Activated CD4-positive, alpha-beta T cell treated with anti-CD3 and anti-CD28 coated beads, Interleukin-2, amount 50 U/mL, for 1 hour (primary cell): ENCODE results near the gene STX18.
"Not testable (repeated sequence)": the region's sequence is repeated elsewhere in the genome, so short reads cannot be mapped to it uniquely, and the experiment has no call there.

Source experiments
- DNase-seq: peaks from one replicate; pipeline ENCODE4 v3.0.0-alpha.2; 2020

Gene STX18

GRCh38 chr4:4552042-4552441 lies 10.2 kb upstream of the STX18 start:
- not testable (repeated sequence) for DNase-seq

DNA sequence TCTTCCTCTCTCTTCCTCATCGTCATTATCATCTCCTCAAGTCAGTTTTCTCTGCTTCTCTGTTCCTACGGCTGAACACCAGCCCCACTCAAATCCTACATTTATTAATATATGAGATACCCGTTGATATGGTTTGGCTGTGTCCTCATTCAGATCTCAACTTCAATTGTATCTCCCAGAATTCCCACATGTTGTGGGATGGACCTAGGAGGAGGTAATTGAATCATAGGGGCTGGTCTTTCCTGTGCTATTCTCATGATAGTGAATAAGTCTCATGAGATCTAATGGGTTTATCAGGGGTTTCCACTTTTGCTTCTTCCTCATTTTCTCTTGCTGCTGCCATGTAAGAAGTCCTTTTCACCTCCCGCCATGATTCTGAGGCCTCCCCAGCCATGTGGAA lies 8.3 kb upstream of the STX18 start:
- not testable (repeated sequence) for DNase-seq

GRCh38 chr4:4549534-4549933 lies 7.7 kb upstream of the STX18 start:
- DNase-seq, result no peak

- DNase-seq, result no peak
Measured at GRCh38 chr4:4542774-4543485, 1.1 kb upstream of the STX18 start.

GRCh38 chr4:4541040-4541631 lies 712 bp downstream of the STX18 start:
- DNase-seq, result peak; percentile 8

GRCh38 chr4:4539481-4539880 lies 2.4 kb downstream of the STX18 start:
- DNase-seq, result no peak

- DNase-seq, result no peak
Measured at GRCh38 chr4:4535590-4535989, 6.3 kb downstream of the STX18 start.

DNA sequence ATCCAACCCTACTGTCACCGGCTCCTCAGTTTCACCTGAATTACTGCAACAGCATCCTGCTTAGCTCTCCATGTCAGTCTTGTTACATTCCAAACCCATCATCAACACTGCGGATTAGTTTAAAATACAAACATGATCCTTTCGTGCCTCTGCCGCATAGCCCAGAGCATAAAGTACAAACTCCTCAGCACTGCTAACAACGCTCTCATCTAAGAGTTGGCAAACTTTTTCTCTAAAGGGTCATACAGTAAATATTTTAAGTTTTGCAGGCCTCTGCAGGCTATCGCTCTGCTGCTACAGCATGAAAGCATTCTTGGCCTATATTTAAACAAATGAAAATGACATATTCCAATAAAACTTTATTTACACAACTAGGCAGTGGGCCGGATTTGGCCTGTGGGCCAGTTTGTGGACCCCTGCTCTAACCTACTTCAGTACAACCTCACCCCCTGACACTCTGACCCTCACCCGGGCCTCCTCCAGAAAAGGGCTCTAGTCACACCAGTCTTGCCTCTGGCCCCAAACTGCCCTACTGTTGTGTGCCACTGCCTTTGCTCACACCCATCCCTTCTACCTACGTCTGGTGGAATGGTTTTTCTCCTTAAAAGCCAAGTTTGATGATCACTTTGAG lies 7.2 kb downstream of the STX18 start:
- DNase-seq, result no peak

DNA sequence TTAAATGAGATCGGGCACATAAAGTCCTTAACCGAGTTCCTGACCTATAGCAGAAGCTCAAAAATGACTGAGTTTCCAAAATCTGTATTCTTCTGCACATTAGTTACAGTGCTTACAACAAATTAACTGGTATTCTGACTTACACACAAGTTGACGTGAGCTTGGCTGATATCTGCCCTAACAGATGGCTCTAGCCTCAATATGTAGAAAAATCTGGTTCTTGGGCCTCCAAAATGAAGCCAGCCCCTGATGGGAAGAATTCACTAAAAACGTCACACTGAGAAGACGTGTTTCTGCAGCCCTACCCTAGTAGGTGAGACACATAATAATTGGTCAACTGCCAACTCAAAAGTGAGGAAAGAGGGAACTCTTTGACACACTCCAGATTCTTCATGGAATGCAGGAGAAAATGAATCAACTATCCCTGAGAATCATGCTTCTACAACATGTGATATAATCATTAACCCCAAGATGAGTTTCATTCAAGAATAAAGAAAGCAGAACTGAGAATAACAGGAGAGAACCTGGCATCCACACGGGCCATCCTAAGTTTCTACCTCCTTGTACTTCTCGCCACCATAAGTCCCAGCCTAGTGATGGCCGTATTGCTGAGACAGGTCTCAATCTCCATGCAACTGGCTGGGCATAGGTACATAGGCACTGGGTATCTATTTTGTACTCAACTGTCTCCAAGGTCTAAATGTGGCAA lies 8.2 kb downstream of the STX18 start:
- DNase-seq, result no peak

DNA sequence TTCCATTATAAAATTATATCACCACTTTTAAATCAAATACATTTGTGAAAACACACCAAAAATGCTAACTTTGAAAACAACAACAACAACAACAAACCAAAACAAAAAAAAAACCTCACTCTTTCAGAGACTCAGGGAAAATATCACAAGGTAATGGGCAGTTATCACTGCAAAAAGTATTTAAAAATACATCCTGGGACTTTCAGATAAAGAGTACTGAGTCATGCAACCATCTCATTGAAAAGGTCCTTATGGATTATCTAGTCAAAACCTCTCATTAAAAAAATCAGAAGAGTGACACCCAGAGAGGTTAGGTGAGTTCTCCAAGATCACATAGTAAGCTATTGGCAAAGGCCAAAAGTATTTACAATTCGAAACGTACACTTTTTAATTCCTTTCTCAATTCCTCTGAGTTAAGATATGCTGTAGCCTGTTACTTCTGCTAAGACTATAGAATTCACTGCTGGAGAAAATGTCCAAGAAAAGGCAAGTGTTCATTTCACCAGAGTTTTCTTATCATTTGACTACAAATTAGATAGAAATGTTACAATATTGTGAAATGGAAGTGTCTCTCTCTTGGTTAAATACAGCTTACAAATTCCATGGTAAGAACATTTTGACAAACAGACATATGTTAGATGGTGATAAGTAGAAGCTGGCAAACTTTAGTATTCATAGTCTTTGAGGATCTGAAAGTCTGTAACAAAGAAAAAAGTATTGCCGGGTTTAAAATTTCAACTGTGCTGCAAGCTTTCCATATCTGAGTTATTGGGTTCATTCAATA lies 9.3 kb downstream of the STX18 start:
- DNase-seq, result no peak

GRCh38 chr4:4529392-4529791 lies 12.5 kb downstream of the STX18 start:
- DNase-seq, result no peak

DNA sequence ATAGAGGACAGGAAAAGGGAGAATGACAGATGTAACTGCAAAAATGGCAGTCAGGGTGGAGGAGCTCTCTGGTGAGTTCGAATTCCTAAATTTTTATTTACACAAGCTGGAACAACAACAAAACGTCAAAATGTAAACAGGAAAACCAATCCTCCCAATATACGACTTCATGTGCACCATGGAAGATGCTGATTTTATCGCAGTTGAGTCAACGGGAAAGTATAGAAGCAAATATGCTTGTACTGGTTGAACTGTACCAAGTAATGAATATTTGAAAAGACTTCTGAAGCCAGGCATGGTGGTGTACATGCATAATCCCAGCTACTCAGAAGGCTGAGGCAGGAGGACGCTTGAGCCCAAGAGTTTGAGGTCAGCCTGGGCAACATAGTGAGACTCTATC lies 15.4 kb downstream of the STX18 start:
- no peak for DNase-seq

GRCh38 chr4:4524364-4524763 lies 17.5 kb downstream of the STX18 start:
- DNase-seq, result peak; percentile 18

GRCh38 chr4:4521731-4522130 lies 20.1 kb downstream of the STX18 start:
- DNase-seq, result no peak

DNA sequence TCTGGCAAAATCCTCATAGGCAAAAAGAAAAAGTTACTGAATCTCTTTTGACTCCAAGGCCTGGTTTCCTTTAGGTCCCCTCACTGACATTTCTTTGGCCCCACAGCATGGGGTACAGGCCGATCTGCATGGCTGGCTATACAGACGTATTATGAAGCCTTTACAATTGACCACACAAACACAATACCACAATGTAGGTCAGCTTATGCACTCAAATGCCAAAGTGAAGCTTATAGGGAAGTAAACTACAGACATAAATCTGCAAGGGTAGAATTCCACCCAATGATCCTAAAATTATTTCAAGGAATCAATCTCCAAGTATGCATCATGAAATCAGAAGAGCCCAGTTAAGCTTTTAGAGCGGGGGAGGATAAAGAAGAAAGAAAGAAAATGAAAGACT lies 20.7 kb downstream of the STX18 start:
- no peak for DNase-seq

DNA sequence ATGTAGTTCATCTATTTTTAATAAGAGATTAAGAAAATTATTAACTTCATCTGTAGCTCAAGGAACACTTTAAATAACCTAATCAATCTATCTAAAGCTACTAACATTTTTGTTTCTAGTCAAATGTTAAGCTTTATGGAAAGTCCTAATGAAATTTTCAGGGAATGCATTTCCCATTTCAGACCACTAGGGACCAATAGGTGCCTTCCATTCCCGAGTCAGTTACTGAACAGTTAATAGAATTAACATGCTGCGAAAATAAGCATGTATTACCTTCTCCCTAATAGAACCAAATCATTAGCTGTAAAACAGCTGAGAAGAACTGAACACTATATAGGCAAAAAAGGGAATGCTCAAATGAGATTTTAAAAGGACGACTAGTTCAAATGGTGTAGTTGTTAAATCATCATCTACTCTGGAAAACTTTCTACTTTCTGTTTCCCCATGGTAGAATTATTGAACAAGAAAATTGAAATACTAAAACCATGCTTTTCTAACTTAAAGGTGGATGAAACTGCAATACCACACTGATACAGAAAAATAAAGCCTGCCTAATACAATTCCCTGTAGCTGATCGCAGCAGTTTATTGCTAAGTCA lies 22.5 kb downstream of the STX18 start:
- no peak for DNase-seq

DNA sequence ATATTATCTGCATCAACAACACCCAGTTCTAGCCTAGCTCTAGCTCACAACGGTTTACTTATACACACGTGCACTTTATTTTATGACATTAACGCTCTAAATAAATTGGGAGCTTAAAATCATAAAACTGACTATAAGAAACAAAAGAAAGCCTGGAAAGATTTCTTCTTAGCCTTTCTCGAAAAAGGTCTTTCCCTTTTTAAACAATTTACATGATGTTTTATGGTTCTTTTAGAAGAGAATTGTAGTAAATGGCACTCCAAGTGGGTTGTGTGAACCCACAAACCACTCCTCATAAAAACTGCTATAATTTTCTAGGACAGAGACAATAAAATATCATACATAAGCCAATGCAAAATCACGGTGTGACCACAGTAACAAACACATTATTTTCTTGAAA lies 23.1 kb downstream of the STX18 start:
- DNase-seq, result no peak

GRCh38 chr4:4514786-4515185 lies 27.1 kb downstream of the STX18 start:
- no peak for DNase-seq

GRCh38 chr4:4512282-4512681 lies 29.6 kb downstream of the STX18 start:
- DNase-seq, result no peak

GRCh38 chr4:4510641-4511040 lies 31.2 kb downstream of the STX18 start:
- DNase-seq, result not testable (repeated sequence)

DNA sequence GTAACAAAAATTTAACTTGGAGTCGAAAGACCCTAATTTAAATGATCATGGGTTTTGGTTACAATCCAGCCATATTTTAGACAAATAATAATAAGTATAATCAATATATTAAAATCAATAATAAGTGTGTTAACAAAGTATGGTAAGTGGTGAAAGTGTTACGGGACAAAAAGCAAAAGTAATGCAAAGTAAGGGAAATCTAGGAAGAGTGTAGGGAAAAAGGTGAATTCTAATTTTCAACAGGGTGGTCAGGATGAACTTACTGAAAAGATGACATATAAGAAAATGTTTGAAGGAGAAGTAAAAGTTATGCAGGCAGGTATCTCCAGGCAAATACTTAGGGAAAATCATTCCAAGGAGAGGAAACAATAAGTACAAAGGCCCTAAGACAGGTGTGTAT lies 32.3 kb downstream of the STX18 start:
- DNase-seq, result no peak

- DNase-seq, result no peak
Measured at GRCh38 chr4:4507923-4508322, 33.9 kb downstream of the STX18 start.

DNA sequence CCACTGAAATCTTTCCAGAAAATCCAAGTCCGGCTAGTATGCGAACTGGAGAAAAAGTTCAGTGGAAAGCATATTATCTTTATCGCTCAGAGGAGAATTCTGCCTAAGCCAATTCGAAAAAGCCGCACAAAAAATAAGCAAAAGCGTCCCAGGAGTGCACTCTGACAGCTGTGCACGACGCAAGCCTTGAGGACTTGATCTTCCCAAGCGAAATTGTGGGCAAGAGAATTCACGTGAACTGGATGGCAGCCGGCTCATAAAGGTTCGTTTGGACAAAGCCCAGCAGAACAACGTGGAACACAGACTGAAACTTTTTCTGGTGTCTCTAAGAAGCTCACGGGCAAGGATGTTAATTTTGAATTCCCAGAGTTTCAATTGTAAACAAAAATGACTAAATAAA lies 34.4 kb downstream of the STX18 start:
- DNase-seq, result no peak
